Activated naive CD8-positive, alpha-beta T cell treated with anti-CD3 and anti-CD28 coated beads, Interleukin-2, amount 50 U/mL, for 24 hours (primary cell): Measurements from ENCODE around the gene NR1D1.

Source experiments
- ATAC-seq: fragments of 150-1000 bp; cut with Tn5 transposase; one replicate; pipeline ENCODE4 v1.10.0; 2021
- DNase-seq: peaks from one replicate; pipeline ENCODE4 v3.0.0; 2021
- H3K27ac Mint-ChIP-seq: one replicate; pipeline ENCODE4 v1.8.0; 2021; ENCODE audit warnings: mild to moderate bottlenecking, mixed read lengths
- H3K27me3 Mint-ChIP-seq: one replicate; pipeline ENCODE4 v1.8.0; 2021; ENCODE audit warnings: mixed read lengths
- H3K36me3 Mint-ChIP-seq: one replicate; pipeline ENCODE4 v1.8.0; 2021; ENCODE audit warnings: low read depth, mixed read lengths
- H3K4me1 Mint-ChIP-seq: one replicate; pipeline ENCODE4 v1.8.0; 2021; ENCODE audit warnings: mixed read lengths
- H3K4me3 Mint-ChIP-seq: one replicate; pipeline ENCODE4 v1.8.0; 2021; ENCODE audit warnings: mild to moderate bottlenecking, moderate library complexity, mixed read lengths
- H3K9me3 Mint-ChIP-seq: one replicate; pipeline ENCODE4 v1.8.0; 2021; ENCODE audit warnings: mixed read lengths

The NR1D1 gene

GRCh38 chr17:40095351-40095943, 4.9 kb downstream of the NR1D1 start:
- peaks cover 23% of the 10 kb centered on the region for H3K36me3 Mint-ChIP-seq
- H3K4me3 Mint-ChIP-seq: peak overlapping the region; percentile 92
- DNase-seq (no peak), ATAC-seq (no peak)
- no peaks in the 10 kb centered on the region for H3K9me3 Mint-ChIP-seq
- H3K27me3 Mint-ChIP-seq: no peaks in the 10 kb centered on the region
- H3K27ac Mint-ChIP-seq: peak overlapping the region; percentile 95
- H3K4me1 Mint-ChIP-seq: peaks cover 66% of the 10 kb centered on the region

- H3K36me3 Mint-ChIP-seq: peaks cover 23% of the 10 kb centered on the region
- no peak for DNase-seq
Observed at GRCh38 chr17:40094874-40095273, 5.5 kb downstream of the NR1D1 start.

GRCh38 chr17:40093580-40094201, 6.7 kb downstream of the NR1D1 start:
- Mint-ChIP-seq H3K27me3 (no peaks in the 10 kb centered on the region), H3K4me1 (peaks cover 49% of the 10 kb centered on the region), H3K27ac (no peak overlapping the region), H3K9me3 (no peaks in the 10 kb centered on the region), H3K4me3 (no peak overlapping the region), H3K36me3 (peaks cover 22% of the 10 kb centered on the region)
- DNase-seq (no peak), ATAC-seq (no peak)

More at GRCh38 chr17:40094874-40095273, 5.5 kb downstream of the NR1D1 start:
- H3K27ac Mint-ChIP-seq: peak overlapping the region; percentile 52
- no peak overlapping the region for H3K4me3 Mint-ChIP-seq
- H3K9me3 Mint-ChIP-seq: no peaks in the 10 kb centered on the region
- H3K4me1 Mint-ChIP-seq: peaks cover 61% of the 10 kb centered on the region
- no peak for ATAC-seq
- H3K27me3 Mint-ChIP-seq: no peaks in the 10 kb centered on the region

- no peak for DNase-seq
- ATAC-seq: no peak
- H3K4me1 Mint-ChIP-seq: peaks cover 43% of the 10 kb centered on the region
- H3K27ac Mint-ChIP-seq: no peak overlapping the region
- H3K4me3 Mint-ChIP-seq: no peak overlapping the region
- H3K27me3 Mint-ChIP-seq: no peaks in the 10 kb centered on the region
- H3K36me3 Mint-ChIP-seq: peaks cover 17% of the 10 kb centered on the region
- no peaks in the 10 kb centered on the region for H3K9me3 Mint-ChIP-seq
Observed at GRCh38 chr17:40093005-40093579, 7.3 kb downstream of the NR1D1 start.

DNA sequence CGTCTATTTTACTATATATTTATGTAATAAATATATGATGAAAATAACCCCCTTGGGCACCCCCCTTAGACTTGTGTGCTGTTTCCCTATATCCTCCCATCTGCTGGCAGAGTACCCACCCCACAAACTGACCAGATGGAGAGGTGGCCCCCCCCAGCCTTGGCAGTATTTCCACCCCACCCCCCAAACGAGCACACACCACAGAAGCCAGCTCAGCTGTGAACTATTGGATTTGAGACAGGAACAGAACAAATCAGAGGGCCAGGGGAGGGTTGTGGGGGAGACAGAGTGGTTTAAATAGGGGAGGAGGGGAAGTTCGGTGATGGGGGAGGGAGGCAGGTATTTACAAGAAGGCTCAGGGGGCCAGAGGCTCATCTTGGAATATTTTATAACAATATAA, 7.8 kb downstream of the NR1D1 start:
- no peak for DNase-seq
- Mint-ChIP-seq H3K36me3 (peaks cover 15% of the 10 kb centered on the region), H3K9me3 (no peaks in the 10 kb centered on the region)

GRCh38 chr17:40091691-40092397, 8.5 kb downstream of the NR1D1 start:
- Mint-ChIP-seq H3K27me3 (no peaks in the 10 kb centered on the region), H3K4me3 (no peak overlapping the region), H3K4me1 (peaks cover 30% of the 10 kb centered on the region), H3K36me3 (peaks cover 16% of the 10 kb centered on the region), H3K9me3 (no peaks in the 10 kb centered on the region), H3K27ac (no peak overlapping the region)
- no peak for ATAC-seq
- no peak for DNase-seq

More for the DNA sequence above, 7.8 kb downstream of the NR1D1 start:
- no peak overlapping the region for H3K4me3 Mint-ChIP-seq
- ATAC-seq: no peak
- H3K27me3 Mint-ChIP-seq: no peaks in the 10 kb centered on the region
- peaks cover 38% of the 10 kb centered on the region for H3K4me1 Mint-ChIP-seq
- H3K27ac Mint-ChIP-seq: no peak overlapping the region

DNA sequence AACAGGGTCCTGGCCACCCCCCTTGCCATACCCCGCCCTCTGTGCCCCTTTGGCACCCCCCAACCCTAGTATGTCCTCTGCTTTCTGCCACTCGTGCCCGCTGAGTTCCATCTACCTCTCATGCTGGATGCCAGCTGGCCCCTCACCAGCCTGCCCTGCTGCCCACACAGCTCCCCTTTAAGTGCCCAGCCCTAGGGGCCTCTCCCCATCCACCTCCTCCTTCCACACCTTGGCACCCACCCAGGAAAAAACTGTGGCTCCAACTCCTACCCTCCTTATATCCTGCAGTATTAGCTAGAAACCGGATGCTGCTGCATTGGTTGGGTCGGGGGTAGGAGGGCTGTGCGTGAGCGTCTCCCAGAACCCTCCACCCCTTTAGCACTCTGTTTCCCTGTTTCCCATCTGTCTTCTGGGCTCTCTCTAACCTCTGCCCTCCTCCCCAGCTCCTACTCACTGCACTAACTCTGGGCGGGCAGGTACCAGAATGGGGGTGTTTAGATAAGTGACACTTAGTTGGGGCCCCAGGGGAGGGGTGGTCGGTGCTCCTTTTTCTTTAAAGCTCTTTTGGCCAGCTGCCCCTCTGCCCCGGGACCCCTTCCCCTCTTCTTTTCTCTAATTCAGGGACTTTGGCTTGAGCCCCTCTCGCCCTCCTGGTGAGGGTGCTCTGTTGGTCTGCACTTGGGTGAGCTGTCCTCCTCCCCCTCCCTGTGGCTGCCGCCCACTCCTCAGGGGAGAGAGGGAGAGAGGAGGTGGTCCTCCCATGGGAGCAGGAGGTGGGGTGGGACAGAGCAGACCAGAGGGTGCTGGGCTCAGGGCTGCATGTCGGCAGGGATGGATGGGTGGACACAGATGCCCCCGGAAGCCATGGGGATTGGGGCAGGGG, 9.9 kb downstream of the NR1D1 start:
- ATAC-seq (no peak), DNase-seq (no peak)
- no peak overlapping the region for H3K4me3 Mint-ChIP-seq
- H3K9me3 Mint-ChIP-seq: no peaks in the 10 kb centered on the region
- H3K27me3 Mint-ChIP-seq: no peaks in the 10 kb centered on the region
- peaks cover 17% of the 10 kb centered on the region for H3K4me1 Mint-ChIP-seq
- H3K27ac Mint-ChIP-seq: no peak overlapping the region
- peaks cover 10% of the 10 kb centered on the region for H3K36me3 Mint-ChIP-seq

GRCh38 chr17:40089077-40089895, 11.1 kb downstream of the NR1D1 start:
- H3K4me3 Mint-ChIP-seq: no peak overlapping the region
- H3K27ac Mint-ChIP-seq: no peak overlapping the region
- DNase-seq (no peak), ATAC-seq (no peak)
- no peaks in the 10 kb centered on the region for H3K9me3 Mint-ChIP-seq
- peaks cover 7% of the 10 kb centered on the region for H3K4me1 Mint-ChIP-seq
- no peaks in the 10 kb centered on the region for H3K27me3 Mint-ChIP-seq
- H3K36me3 Mint-ChIP-seq: peaks cover 9% of the 10 kb centered on the region

DNA sequence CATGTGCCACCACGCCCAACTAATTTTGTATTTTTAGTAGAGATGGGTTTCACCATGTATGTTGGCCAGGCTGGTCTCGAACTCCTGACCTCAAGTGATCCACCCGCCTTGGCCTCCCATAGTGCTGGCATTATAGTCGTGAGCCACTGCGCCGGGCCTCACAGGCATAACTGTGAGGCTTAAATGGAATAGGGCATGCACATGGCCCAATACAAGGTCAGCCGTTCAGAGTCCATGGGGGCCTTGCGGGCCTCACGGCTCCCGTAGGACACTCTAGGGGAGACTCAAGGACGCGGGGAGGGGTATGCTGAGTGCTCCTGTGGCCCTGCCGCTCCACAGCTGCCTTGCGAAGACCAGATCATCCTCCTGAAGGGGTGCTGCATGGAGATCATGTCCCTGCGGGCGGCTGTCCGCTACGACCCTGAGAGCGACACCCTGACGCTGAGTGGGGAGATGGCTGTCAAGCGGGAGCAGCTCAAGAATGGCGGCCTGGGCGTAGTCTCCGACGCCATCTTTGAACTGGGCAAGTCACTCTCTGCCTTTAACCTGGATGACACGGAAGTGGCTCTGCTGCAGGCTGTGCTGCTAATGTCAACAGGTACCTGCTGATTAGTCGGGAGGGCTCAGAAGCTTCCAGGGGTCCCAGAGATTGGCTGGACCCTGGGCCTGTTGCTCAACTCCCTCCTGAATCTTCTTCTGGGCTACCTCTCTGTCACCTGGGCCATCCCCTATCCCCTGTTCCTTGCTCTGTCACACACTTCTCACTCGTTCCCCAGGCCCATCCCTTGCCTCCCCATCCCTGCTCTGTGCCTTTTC, 12.3 kb downstream of the NR1D1 start:
- Mint-ChIP-seq H3K36me3 (peaks cover 6% of the 10 kb centered on the region), H3K27ac (no peak overlapping the region), H3K27me3 (no peaks in the 10 kb centered on the region), H3K4me1 (no peaks in the 10 kb centered on the region), H3K9me3 (no peaks in the 10 kb centered on the region), H3K4me3 (no peak overlapping the region)
- ATAC-seq (no peak), DNase-seq (no peak)

DNA sequence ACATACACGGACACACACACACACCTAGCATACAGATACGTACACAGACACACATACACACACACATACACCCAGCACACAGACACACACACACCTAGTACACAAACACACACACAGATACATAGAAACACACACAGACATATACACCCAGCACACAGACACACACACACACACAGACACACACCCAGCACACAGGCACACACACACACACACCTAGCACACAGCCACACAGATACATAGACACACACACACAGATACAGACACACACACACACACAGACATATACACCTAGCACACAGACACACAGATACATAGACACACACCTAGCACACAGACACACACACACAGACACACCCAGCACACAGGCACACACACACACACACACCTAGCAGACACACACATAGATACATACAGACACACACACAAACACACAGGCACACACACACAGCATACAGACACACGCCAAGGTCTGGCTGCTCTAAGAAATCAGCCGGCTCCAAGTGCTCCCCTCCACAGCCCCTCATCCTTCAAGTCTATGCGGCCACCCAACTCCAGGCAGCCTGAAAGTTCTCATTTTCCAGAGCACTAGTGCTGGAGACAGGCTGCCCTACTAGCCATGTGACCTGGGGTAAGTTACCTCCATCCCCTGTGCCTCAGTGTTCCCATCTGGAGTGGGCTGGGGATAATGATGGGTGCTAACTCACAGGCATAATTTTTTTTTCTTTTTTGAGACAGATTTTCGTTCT, 13.2 kb downstream of the NR1D1 start:
- Mint-ChIP-seq H3K36me3 (peaks cover 6% of the 10 kb centered on the region), H3K4me1 (no peaks in the 10 kb centered on the region), H3K9me3 (no peaks in the 10 kb centered on the region), H3K27ac (peak overlapping the region; percentile 44), H3K4me3 (no peak overlapping the region), H3K27me3 (no peaks in the 10 kb centered on the region)
- no peak for DNase-seq
- ATAC-seq: no peak

DNA sequence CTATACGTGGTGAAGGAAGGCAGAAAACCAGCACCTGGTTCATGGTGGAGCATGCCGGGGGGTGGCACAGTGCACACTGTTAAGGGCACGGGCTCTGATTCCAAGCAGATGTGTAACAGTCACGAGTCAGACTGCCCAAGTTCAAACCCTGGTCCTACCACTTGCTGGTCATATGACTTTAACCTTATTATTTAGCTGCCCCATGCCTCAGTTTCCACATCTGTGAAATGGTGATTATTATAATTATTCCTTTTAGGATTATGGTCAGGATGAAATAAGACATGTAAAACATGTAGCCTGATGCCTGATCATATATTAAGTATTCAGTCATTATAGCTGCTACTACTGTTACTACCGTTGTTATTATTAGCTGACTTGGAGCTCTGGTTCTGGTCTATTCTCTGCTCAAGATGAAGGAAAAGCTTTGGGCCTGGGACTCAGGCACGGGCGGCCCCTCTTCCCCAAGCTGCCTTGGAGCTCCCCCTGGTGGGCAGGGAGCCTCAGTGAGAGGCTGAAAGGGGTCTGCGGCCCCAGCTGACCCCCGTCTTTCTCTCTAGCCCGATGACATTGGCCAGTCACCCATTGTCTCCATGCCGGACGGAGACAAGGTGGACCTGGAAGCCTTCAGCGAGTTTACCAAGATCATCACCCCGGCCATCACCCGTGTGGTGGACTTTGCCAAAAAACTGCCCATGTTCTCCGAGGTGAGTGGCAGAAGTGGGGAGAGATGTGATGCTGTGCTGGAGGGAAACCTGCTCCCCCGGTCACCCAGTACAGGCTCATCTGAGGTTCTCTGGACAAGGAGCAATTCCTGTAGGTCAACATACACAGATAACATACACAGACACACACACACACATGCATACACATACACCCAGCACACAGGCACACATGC, 14.0 kb downstream of the NR1D1 start:
- H3K9me3 Mint-ChIP-seq: no peaks in the 10 kb centered on the region
- peaks cover 6% of the 10 kb centered on the region for H3K36me3 Mint-ChIP-seq
- H3K4me1 Mint-ChIP-seq: no peaks in the 10 kb centered on the region
- ATAC-seq (peak; percentile 30), DNase-seq (peak; percentile 77)
- H3K27me3 Mint-ChIP-seq: no peaks in the 10 kb centered on the region
- no peak overlapping the region for H3K27ac Mint-ChIP-seq
- H3K4me3 Mint-ChIP-seq: no peak overlapping the region

- no peak for DNase-seq
- Mint-ChIP-seq H3K27ac (no peak overlapping the region), H3K36me3 (peaks cover 6% of the 10 kb centered on the region), H3K9me3 (no peaks in the 10 kb centered on the region), H3K4me3 (no peak overlapping the region), H3K27me3 (no peaks in the 10 kb centered on the region), H3K4me1 (no peaks in the 10 kb centered on the region)
- ATAC-seq: no peak
Observed at GRCh38 chr17:40084477-40084876, 15.9 kb downstream of the NR1D1 start.
